SK-N-MC (cell line): Measurements from ENCODE around the gene CTBP2.

Experiments used
- EZH2 ChIP-seq: fragments of 200-600 bp; sonication (generic); IDR thresholded peaks from one replicate; pipeline ENCODE4 v1.6.1; 2017; ENCODE audit warnings: antibody characterized with exemption
- FOXP2 ChIP-seq: optimal IDR thresholded peaks from 2 replicates; pipeline ENCODE3; 2011; ENCODE audit warnings: mild to moderate bottlenecking, moderate library complexity; ENCODE audit not compliant: insufficient read depth; ENCODE audit errors: extremely low read length, control extremely low read depth
- POLR2AphosphoS5 ChIP-seq: IDR thresholded peaks from 2 replicates; pipeline ENCODE4 v1.6.1; 2012; ENCODE audit warnings: mild to moderate bottlenecking, low read depth, low read length, borderline replicate concordance

DNA sequence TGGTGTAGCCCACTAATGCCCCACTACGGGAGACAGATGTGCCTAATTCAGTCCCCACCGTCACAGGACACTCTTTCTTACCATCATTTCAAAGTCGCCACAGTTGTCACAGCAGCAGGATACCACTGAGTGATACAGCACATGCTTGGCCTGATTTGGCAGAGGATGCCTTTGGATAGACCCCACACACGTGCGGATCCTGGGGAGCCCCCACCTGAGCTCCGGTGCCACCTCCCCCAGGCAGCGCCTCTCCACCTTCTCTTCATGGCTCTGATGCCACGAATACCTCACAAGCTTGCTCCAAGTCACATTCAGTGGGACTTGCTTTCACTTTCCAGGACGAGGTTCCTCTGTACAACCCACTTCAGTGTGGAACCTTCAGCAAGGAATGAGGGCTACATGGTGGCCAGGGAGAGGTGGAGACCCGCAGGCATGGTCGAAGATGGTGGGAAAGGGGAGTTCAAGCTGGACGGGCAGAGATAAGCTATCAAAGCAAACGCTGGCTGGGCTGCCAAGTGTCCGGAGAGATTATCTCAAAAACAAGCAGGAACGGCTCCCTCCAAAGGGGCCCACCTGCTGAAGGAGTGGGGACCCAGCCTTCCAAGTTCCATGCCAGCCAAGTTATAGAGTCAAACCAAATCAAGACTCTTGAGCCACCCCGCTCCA is 111.0 kb downstream of the CTBP2 start:
- TF ChIP-seq POLR2AphosphoS5: no peak
- TF ChIP-seq EZH2: no peak
- TF ChIP-seq FOXP2: no peak
